Renal pelvis (tissue), 4 donors: ENCODE data around the gene TSPAN5. TPM values are rescaled to one million over a fixed set of nuclear protein-coding genes. Genes with fewer than 3 reads are reported as not detected.

Experiments
- DNase-seq: peaks from one replicate; pipeline ENCODE4 v3.0.0-alpha.2; 2013
- polyA plus RNA-seq, 3 donors: library from polyadenylated mRNA; unstranded; fragments of 120-200 nt; gene quantifications; one replicate each; pipeline ENCODE4 v1.2.1, GENCODE V29; 2013; ENCODE audit not compliant: insufficient read length in 3 of 3

The TSPAN5 gene
- polyA plus RNA-seq, 3 donors = 21.3 to 28.2 (median 27.4) TPM

DNA sequence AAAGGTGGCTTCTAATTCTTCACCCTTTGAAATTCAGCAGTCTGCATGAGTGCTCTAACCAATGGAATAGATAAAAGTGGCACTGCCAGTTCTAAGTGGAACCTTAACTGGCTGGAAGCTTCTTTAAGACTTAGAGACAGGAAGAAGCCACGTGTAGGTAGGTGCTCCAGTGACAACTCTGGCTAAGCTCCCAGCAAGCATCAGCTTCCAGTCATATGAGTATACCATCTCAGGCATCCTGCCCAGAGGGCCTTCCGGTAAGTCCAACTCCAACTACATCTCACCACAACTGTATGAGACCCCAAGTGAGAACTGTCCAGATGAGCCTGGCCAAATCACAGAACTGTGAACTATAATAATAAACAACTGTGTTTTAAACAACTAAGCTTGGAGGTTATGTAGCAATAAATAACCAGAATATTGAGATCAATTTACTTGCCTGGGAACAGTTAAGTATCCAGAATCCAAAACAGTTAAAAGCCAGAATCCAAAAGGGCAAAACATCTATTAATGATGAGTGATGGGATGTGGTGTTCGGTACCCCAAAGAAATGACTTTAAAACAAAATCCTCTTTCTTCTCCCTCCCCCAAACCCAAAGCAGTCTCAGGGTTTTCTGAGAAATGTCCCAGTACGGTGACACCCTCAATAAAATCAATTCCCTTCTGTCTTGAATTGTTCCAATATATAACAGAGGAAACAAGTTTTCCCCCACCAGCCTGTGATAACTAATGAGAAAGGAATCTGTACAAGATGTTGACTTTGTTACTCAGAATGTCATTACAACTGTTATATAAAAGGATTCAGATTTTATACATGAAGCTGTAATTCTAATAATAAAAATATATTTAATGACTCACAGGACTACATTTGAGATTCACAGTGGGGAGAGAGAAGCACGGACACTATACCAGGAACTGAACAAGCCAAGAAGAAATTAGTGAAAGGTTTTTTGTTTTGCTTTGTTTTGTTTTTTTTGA lies 4.2 kb downstream of the TSPAN5 start:
- no peak for DNase-seq

DNA sequence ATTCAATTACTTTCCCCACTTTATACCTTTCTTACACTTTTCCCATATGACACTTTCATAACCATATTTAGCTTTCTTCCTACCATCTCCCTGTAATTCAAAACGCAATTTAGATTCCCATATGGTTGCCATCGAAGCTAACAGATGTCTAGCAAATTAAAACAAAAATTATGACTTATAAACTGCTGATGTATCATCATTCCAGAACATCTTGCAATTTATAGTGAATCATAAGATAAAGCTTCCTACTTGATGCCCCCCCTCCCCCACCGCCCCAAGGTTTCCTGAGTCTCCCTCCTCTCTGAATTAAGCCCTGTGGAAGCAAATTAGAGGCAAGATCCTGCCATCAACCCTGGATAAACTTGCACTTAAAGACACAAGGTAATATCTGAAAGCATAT lies 5.4 kb downstream of the TSPAN5 start:
- no peak for DNase-seq

DNA sequence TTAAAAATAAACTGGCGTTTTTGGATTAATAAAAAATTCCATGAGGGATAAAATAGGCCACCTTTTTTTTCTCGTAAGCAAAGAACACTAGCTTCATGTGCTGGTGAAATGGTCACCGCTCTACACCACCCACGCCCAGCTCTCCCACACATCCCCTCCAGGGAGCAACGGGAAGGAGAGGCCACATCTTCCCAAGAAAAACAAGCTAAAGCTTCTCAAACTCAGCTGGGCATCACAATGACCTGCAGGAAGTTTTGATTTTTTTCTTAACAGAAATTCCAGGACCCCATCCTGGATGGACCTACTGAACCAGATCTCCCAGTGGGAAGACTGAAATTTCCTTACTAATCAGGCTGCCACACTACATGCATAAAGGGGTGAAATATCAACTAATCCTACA lies 9.8 kb downstream of the TSPAN5 start:
- no peak for DNase-seq

DNA sequence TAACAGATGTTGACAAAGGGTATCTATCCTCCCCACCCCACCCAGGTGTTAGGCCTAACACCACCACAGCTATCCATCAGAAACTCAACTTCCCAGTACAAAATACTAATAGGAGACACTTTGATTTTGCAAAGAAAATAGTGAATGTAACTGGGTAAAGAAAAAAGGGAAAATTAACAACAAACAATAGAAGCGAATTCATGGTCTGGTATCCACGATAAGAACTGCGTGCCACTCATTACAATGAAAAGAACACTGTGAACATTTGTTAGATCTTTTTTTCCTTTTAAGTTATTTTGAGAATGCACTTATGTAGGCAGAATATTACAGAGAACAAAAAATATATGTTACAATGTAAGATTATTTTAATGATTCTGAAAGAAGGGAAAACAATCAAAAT lies 12.0 kb downstream of the TSPAN5 start:
- no peak for DNase-seq

DNA sequence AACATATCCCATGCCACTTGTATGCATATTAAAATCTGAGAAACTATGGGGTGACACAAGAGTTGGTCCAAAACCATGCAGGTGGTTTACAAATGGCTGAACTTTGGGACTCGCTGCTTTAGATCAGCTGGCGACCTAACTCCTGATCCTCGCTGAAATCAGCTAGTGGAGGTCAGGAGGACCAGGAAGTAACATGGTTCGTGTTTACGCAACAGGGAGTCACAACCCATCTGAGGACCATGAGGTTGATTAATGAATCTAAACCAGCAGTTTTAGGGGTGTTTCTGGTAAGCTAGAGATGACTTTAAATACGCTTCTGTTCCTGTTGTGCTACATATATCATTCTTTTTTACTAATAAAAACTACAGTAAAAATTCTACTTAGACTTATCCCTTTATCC lies 12.9 kb downstream of the TSPAN5 start:
- DNase-seq = no peak

DNA sequence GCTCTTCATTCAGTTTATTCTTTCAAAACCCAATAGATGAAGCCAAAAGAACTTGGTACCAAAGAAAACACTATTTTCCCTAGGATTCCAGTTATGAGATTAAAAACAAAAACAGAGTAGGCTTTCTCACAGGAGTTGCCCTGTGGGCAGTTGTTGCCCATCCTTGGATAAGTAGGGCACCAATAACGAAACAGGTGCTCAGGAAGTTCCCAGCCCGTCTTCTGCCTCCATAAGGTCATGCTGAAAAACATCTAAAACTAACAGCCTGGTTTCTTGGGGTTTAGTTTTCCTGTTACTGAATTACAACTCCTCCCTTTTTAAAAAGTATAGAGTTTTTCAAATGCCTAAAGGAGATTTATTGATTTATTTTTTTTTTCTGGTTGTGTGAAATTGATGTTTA lies 14.7 kb downstream of the TSPAN5 start:
- no peak for DNase-seq

DNA sequence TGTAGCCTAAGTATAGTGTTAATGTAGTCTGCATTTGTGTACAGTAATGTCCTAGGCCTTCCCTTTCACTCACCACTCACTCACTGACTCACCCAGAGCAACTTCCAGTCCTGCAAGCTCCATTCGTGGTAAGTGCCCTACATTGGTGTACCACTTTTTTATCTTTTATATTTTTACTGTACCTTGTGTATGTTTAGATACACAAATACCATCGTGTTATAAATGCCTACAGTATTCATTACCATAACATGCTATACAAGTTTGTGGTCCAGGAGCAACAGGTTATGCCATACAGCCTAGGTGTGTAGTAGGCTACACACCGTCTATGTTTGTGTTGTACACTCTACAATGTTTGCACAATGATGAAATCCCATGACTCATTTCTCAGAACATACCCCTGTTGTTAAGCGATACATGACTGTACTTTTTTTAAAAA lies 15.4 kb downstream of the TSPAN5 start:
- DNase-seq = no peak

DNA sequence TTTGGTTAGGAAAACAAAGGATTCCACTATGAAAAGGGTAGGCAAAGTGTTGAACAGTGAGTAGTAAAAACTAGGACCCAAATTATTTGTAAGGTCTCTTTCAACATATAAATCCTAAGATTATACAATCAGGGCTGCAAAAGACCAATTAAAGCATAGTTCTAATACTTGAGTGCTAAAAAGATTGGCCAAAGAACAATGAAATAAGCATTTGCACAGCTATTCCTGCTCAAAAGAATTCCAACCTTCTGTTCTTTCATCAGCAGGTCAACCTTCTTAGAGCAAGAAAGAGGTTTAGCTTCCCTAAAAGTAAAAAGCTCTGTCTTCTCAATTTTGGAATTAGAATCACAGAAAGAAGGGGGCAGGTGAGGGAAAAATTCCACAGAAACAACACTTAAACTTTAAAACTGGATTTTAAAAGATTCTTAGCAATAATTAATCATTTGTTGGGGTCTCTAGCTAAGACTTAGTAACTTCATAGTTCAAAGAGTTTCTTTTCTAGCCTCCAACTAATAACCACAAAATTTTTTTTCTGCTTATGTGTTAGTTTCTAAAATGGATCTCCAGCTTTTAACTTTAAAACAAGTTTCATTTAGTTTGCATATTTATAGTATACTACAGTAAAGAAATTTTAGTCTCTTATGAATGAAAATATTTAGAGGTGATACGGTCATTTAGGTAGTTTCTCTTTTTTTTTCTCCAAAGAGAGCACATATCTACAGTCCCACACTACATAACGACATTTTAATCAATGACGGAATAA lies 16.3 kb downstream of the TSPAN5 start:
- no peak for DNase-seq

DNA sequence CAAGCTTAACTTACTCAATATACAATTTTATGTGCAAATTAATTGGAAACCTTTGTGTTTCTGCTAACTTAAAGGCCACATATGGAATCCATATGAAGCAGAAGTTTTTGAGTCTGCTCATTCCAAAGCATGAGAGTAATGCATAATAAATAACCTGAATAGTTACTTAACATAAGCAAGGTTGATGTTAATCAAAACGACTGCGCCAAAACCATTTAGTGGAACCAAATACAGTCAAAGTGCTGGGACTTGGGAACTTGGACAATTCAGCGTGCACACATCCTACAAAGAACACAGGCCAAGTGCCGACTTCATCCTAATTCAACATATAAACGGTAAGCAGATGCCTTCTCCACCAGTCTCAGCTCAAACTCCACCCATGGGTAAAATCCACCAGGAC lies 17.0 kb downstream of the TSPAN5 start:
- peak; percentile 27 for DNase-seq

DNA sequence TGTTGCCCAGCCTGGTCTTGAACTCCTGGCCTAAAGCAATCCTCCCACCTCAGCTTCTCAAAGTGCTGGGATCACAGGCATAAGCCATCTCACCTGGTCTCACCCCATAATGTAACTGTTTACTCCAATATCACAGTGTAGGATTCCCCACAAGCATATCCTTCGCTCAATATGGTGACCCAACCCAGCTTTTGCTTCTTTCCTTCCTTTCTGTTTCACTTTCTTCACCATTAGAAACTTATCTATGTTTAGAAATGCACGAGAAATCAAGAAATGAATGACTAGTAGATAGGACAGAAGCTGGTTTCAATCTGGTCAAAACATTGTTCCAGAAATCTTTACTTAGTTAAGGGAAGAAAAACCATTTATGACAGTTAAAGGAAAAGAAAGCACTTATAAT lies 18.9 kb downstream of the TSPAN5 start:
- no peak for DNase-seq

DNA sequence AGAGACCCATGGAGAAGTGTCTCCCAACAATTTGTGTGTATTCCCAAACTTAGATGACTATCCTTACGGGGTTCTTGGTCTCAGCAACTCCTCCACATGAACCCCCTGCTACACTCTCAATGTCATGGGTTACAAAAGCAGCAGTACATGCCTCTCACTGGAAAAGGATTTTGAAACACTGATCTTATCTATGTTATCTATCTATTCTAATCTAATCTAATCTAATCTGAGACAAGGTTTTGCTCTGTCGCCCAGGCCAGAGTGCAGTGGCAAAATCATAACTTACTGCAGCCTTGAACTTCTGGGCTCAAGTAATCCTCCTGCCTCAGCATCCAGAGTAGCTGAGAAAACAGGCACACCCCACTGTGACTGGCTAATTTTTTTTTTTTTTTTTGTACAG lies 19.3 kb downstream of the TSPAN5 start:
- DNase-seq = no peak

DNA sequence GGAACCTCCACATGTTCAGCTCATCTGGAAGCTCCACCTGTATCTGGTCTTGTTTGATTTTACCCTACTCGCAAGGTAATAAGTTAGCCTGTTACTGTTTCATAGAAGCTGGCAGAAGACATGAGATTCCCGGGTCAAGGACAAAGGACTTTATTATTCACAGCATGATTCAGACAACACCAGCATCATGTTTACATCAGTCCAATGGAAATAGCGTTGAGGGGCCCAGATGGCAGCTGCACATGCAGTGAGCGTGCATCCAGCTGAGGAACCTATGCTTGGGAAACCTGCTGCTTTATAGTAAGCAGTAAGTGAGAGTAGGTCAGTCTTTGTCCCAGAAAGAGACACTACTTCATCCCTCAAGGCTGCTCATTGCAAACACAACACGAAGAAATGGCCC lies 19.8 kb downstream of the TSPAN5 start:
- no peak for DNase-seq

DNA sequence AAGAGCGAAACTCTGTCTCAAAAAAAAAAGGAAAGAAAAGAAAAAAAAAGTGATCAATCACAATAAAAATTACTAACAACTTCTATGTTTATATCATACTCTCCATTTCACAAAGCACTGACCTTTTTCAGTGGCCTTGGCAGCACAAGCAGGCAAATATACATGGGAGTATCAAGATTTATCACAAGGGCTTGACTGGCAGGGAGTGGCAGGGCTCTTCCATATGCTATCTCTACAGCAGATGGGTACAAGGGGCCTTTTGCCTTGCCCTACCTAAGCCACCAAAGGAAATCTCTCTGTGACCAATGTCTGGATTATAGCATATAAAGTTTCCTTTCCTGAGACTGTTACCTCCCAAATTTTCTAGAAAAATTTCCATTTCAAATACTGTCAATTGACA lies 24.4 kb downstream of the TSPAN5 start:
- no peak for DNase-seq

DNA sequence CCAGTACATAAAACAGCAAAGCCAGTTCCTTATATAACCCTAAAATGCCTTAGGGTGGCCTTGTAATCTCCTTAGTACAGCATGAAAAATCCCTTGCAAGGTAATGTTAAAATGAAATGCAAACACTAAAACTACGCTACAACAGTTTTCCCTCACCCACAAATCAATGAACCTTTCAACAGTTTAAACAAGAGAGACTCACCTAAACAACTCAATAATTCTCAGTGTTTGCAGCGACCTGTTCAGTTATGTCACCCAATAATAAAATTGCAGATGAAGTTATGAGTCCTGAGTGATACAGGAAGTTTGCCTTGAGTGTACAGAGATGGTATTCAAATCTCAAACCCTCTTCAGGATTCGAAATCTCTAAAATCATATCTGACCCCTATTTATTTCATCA lies 25.3 kb downstream of the TSPAN5 start:
- DNase-seq = no peak

DNA sequence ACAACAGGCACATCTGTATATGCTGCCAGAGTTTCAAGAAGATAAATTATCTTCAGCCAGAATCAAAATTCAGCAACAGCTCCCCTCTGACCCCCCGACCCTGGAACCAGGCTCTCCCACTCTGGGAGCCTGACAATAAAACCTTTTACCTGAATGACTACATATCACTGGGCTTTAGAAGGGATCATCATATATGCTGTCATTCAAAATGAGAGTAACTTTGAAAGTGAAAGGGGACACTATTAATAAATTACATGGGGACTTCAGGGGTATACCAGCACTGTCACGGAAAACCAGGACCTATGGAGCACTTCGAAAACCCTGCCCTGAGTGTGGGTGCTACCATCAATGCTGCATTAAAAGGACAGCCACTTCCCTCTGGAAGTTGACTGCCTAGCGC lies 26.2 kb downstream of the TSPAN5 start:
- DNase-seq = no peak

DNA sequence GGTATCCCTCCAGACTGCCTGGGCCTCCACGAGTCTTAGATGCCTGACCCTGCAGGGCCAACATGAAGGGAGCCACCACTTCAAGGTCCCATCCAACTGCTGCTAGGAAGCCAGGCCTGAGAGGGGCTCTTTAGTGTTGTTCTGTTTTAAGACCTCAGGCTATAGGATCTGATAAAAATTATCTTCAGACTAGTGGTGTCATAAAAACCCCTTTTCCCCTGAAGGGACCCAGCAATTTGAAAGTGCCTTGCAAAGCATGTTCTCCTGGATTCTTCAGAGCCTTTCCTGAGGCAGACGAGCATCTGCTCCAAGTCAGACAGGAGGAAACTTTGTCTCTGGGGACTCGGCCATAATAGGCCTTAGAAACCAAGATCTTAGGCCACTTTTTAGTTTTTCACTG lies 26.9 kb downstream of the TSPAN5 start:
- DNase-seq = no peak

DNA sequence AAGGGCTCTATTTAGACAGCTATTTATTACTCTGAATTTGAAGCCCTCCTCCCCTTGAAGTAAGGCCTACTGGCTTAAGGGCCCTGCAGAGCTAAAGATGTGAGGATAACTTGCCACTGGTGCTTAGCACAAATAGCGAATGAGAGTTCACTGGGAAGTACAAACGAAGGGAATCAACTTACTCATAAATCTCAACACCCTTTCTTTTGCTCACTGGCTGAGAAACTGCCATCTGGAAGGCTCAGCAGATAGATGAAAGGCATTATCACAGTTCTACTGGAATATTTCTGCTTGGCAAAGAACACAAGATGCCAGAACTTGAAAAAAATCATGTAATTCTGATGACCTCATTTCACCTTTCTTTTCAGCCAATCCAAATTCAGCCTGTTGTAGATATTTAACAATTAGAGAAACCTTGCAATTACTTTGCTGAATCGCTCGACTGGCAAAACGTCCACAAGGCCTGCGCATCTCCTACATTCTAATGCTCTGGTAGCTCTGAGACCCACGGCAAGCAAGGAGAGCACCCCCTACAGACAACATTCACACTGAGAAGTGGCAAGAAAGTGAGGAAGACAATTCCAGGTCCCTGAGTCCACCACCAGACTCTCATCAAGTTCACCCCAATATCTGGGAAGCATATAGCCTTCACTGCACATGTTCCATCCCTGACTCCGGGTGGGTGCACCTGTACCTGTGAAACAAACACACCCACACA lies 27.5 kb downstream of the TSPAN5 start:
- DNase-seq = no peak

DNA sequence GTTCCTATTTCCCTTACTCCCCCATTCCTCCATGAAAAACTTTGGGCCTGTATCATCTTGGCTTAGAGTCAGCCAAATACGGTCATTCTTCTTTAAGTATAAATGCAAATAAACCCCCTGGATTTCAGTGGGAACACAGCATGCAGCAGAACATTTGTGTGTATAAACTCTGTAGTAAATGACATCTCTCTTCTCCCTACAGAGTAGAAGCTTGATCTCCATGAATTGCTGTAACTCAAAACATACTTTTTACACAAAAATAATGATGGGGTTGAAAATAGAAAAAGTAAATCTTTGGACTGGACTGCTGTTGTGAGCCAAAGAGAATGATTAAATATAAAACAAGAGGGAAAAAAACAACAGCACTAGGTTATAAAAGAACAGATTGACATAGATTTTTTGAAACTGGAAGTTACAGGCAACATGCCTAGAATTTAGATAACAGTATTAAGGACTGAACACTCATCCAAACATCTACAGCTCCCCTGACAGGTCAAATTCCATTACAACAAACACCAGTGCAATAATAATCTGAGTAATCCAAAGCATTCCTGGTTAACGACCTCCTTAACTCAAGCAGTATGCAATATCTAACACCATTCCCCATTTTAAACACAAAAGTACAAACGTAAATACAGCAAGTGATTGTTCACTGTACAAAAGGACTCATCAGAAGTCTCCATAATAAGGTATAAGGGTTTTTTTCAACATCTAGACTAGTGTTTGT lies 30.7 kb downstream of the TSPAN5 start:
- DNase-seq = no peak

DNA sequence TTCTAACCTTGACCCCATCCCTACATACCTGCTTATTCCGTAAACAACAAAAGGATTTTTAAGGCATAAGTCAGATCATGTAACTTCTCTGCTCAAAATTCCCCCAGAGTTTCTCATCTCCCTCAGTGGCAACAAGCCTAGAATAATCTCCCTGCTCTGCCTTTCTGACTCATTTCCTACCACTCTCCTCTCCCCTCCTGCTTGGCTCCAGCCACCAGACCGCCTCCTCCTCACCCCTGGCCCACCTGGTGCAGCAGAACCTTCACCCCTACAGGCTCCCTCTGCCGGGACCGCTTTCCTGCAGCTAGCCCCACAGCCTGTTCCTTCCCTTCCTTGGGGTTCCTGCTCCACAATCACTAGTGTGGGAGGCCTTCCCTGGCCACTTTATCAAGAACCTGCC lies 32.1 kb downstream of the TSPAN5 start:
- DNase-seq = no peak

DNA sequence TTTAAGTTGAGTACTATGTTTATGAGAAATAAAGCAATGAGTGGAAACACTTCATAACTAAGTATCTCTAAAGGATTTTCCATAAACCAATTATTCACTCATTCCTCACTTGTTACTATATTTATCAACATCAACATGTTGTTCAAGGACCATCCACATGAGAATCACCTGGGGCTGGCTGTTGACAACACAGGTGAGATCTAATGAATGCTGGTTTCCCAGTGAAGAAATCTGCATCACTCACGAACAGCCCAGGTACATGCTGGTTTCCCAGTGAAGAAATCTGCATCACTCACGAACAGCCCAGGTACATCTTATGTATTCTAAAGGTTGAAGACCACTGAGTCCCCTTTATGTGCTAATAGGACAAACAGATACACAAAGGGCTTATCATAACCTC lies 32.5 kb downstream of the TSPAN5 start:
- no peak for DNase-seq

DNA sequence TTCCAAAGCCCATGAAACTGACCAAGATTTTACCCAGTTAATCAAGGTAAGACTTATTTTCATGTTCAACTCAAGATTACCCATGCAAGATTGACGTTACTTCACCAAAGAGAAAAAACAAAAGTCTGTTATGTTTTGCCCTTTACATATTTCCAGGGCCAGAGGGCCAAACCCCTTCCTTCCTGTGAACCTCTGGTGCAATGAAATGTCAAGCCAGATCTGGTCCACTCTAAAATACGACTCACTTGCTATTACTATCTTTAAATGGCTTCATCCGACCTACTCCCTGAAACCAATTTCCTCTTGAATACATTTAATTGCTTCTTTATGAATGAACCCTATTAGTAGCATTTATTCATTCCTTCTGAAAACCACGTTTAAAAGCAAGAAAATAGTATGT lies 33.0 kb downstream of the TSPAN5 start:
- no peak for DNase-seq

DNA sequence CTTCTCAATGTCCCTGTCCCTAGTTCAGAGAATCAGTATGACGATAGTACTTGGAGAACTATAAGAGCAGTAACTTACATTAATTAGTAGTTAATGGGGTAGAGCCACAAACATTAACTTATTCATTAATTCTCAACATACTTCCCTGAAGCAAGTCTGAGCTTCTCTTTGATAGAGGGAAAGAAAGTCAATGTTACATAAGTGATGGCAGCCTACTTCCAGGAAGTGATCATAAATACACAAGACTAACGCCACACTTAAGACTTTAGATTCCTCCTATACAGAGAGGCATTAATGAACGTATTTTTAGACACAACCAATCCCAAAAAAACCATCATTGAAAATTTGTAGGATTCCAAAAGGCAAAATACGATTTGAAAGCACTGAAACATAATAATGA lies 33.8 kb downstream of the TSPAN5 start:
- no peak for DNase-seq
